Spleen (tissue), 11 donors: Measurements from ENCODE around the gene DNAH6. TPM values are rescaled to one million over a fixed set of nuclear protein-coding genes. Genes with fewer than 3 reads are reported as not detected.

ENCODE experiments used
- DNase-seq: peaks from one replicate; pipeline ENCODE4 v3.0.0-alpha.2; 2020
- H3K27ac ChIP-seq, 8 donors: fragments of 200-600 bp; sonication (generic) in 7 of 8; 1 replicate in 4 of 8; 2 replicates in 4 of 8; pipeline versions ENCODE4 v1.5.0 to v1.8.0; 2016 to 2021; ENCODE audit warnings: inconsistent platforms in 4 of 8, mild to moderate bottlenecking in 4 of 8, moderate library complexity in 1 of 8
- H3K27me3 ChIP-seq, 7 donors: fragments of 200-600 bp; sonication (generic) in 6 of 7; replicated peaks in 1 of 7; 1 replicate in 4 of 7; 2 replicates in 3 of 7; pipeline versions ENCODE4 v1.5.0 to v1.8.0; 2016 to 2021; ENCODE audit warnings: inconsistent platforms in 3 of 7, mild to moderate bottlenecking in 1 of 7
- H3K36me3 ChIP-seq, 6 donors: fragments of 200-600 bp; sonication (generic) in 5 of 6; 1 replicate in 4 of 6; 2 replicates in 2 of 6; pipeline versions ENCODE4 v1.5.0 to v1.8.0; 2016 to 2021; ENCODE audit warnings: inconsistent platforms in 2 of 6
- H3K4me1 ChIP-seq, 6 donors: fragments of 200-600 bp; sonication (generic) in 5 of 6; 1 replicate in 3 of 6; 2 replicates in 3 of 6; pipeline versions ENCODE4 v1.5.0 to v1.8.0; 2016 to 2021; ENCODE audit warnings: inconsistent platforms in 3 of 6
- H3K4me3 ChIP-seq, 8 donors: fragments of 200-600 bp; sonication (generic) in 7 of 8; 1 replicate in 4 of 8; 2 replicates in 4 of 8; pipeline versions ENCODE4 v1.5.0 to v1.8.0; 2016 to 2021; ENCODE audit warnings: inconsistent platforms in 4 of 8, mild to moderate bottlenecking in 4 of 8, moderate library complexity in 2 of 8
- H3K9me3 ChIP-seq, 8 donors: fragments of 200-600 bp; sonication (generic) in 7 of 8; 1 replicate in 4 of 8; 2 replicates in 4 of 8; pipeline versions ENCODE4 v1.5.0 to v1.8.0; 2016 to 2021; ENCODE audit warnings: inconsistent platforms in 4 of 8
- CTCF ChIP-seq, 11 experiments: fragments of 200-600 bp in 7 of 11; fragments of 450-650 bp in 4 of 11; sonication (generic) in 4 of 11; IDR thresholded peaks in 8 of 11; conservative IDR thresholded peaks in 3 of 11; 1 replicate in 7 of 11; 2 replicates in 4 of 11; pipeline versions ENCODE4 v1.4.0 to v1.8.0; 2016 to 2021; ENCODE audit warnings: antibody characterized with exemption in 11 of 11, inconsistent platforms in 4 of 11, mild to moderate bottlenecking in 1 of 11
- POLR2A ChIP-seq, 3 donors: fragments of 450-650 bp; IDR thresholded peaks; one replicate each; pipeline ENCODE4 v1.5.1; 2017; ENCODE audit warnings: antibody characterized with exemption in 3 of 3, mild to moderate bottlenecking in 1 of 3
- POLR2AphosphoS5 ChIP-seq, 3 donors: sonication (generic); formaldehyde crosslinking; IDR thresholded peaks; one replicate each; pipeline ENCODE4 v1.5.1; 2017; ENCODE audit warnings: antibody characterized with exemption in 3 of 3
- WGBS, 5 donors: extraction: QIAGEN DNeasy Blood & Tissue Kit in 3 of 5; methylation state at CpG; one replicate each; pipeline versions ENCODE4 v1.1.5 to v1.1.7; 2013 to 2018; 5-methylcytosine and 5-hydroxymethylcytosine counted together
- intact Hi-C: fragments of 100-400 bp; cut with DNase I; formaldehyde crosslinking; loops from one replicate; pipeline ENCODE4 v1.15.0; 2023; ENCODE audit warnings: low total_unique reads
- polyA plus RNA-seq, 3 donors: library from polyadenylated mRNA; stranded (reverse); fragments of 200-250 nt; gene quantifications; one replicate each; pipeline ENCODE4 v1.2.1, GENCODE V29; 2013
- total RNA-seq, 7 donors: library from RNA; depleted of rRNA in 3 of 7; stranded (reverse); fragments of >200 nt in 3 of 7; fragmentation: NEBNext Ultra II Directional in 4 of 7; extraction: Animal tissue kit (Norgen Biotek cat#: 25700) in 4 of 7; gene quantifications; one replicate each; pipeline versions ENCODE4 v1.1.0 to v1.2.1, GENCODE V29; 2016 to 2021
- donor health status: healthy with polysubstance abuse.
- donor health status: DM: no; HTN: no; CAD: no; lungs with moderate emphysema.
- donor health status: DM: no; HTN: no; CAD: no.
- donor health status: Bipolar disorder and iron deficiency.
- donor health status: healthy.
- donor health status: DM: no; HTN: no; CAD: no.
- donor health status: DM: yes; HTN: yes; CAD: no.

DNAH6 gene
- total and polyA plus RNA-seq, 10 donors, result 0.02 to 1.1 (median 0.43) TPM; not detected in 1

GRCh38 chr2:84717302-84717701 lies 201.0 kb downstream of the DNAH6 start:
- WGBS, 5 donors, result 82 to 90% (median 87%) methylated on average over 1 of the region's 1 CpG
- TF ChIP-seq POLR2A (IDR thresholded peaks at IDR 0.05) (no peak), POLR2AphosphoS5 (IDR thresholded peaks at IDR 0.05) (no peak), CTCF (IDR thresholded peaks at IDR 0.05 in 8 of 11, conservative IDR thresholded peaks at IDR 0.05 in 3 of 11) (no peak)
- H3K36me3 ChIP-seq, result no peaks in the 10 kb centered on the region
- intact Hi-C loops, result no loop called here
- no peak overlapping the region for H3K27ac ChIP-seq
- DNase-seq, result no peak
- H3K4me1 ChIP-seq, result no peaks in the 10 kb centered on the region
- no peaks in the 10 kb centered on the region for H3K9me3 ChIP-seq
- no peak overlapping the region for H3K4me3 ChIP-seq
- no peaks in the 10 kb centered on the region for H3K27me3 ChIP-seq

GRCh38 chr2:84719434-84719833 lies 203.1 kb downstream of the DNAH6 start:
- H3K36me3 ChIP-seq, result no peaks in the 10 kb centered on the region
- intact Hi-C loops, result no loop called here

GRCh38 chr2:84723831-84724230 lies 207.5 kb downstream of the DNAH6 start:
- Histone ChIP-seq H3K36me3 (no peaks in the 10 kb centered on the region), H3K4me1 (no peaks in the 10 kb centered on the region), H3K27me3 (no peaks in the 10 kb centered on the region), H3K4me3 (no peak overlapping the region), H3K9me3 (no peaks in the 10 kb centered on the region), H3K27ac (no peak overlapping the region)
- intact Hi-C loops, result no loop called here
- no peak for DNase-seq
- TF ChIP-seq POLR2AphosphoS5 (IDR thresholded peaks at IDR 0.05), result no peak
- no peak for TF ChIP-seq CTCF (IDR thresholded peaks at IDR 0.05 in 8 of 11, conservative IDR thresholded peaks at IDR 0.05 in 3 of 11)
- WGBS, 5 donors, result 73 to 86% (median 80%) methylated on average over 2 of the region's 2 CpGs

More at GRCh38 chr2:84719434-84719833, 203.1 kb downstream of the DNAH6 start:
- Histone ChIP-seq H3K27ac (no peak overlapping the region), H3K9me3 (no peaks in the 10 kb centered on the region), H3K27me3 (no peaks in the 10 kb centered on the region), H3K4me1 (no peaks in the 10 kb centered on the region), H3K4me3 (no peak overlapping the region)
- TF ChIP-seq POLR2AphosphoS5 (IDR thresholded peaks at IDR 0.05), result no peak
- no peak for TF ChIP-seq CTCF (IDR thresholded peaks at IDR 0.05 in 8 of 11, conservative IDR thresholded peaks at IDR 0.05 in 3 of 11)
- 91 to 95% (median 94%) methylated on average over 6 of the region's 6 CpGs for WGBS, 5 donors
- no peak for DNase-seq

- no peaks in the 10 kb centered on the region for H3K27me3 ChIP-seq
- no peak overlapping the region for H3K4me3 ChIP-seq
- no peak for DNase-seq
- WGBS, 5 donors, result 88 to 100% (median 100%) methylated on average over 1 of the region's 1 CpG
- TF ChIP-seq POLR2A (IDR thresholded peaks at IDR 0.05) (no peak), POLR2AphosphoS5 (IDR thresholded peaks at IDR 0.05) (no peak), CTCF (IDR thresholded peaks at IDR 0.05 in 8 of 11, conservative IDR thresholded peaks at IDR 0.05 in 3 of 11) (no peak)
- H3K4me1 ChIP-seq, result no peaks in the 10 kb centered on the region
- H3K36me3 ChIP-seq, result no peaks in the 10 kb centered on the region
- intact Hi-C loops, result no loop called here
- H3K27ac ChIP-seq, result no peak overlapping the region
- H3K9me3 ChIP-seq, result no peaks in the 10 kb centered on the region
Measured at GRCh38 chr2:84725717-84726116, 209.4 kb downstream of the DNAH6 start.
